Tibial nerve (tissue), 4 donors: ENCODE data around the gene LANCL3.

Experiments
- EP300 ChIP-seq, 2 donors: sonication (generic); formaldehyde crosslinking; IDR thresholded peaks; one replicate each; pipeline ENCODE4 v1.6.1; 2017; ENCODE audit warnings: antibody characterized with exemption in 2 of 2, mild to moderate bottlenecking in 1 of 2
- POLR2A ChIP-seq, 2 donors: fragments of 450-650 bp; IDR thresholded peaks; one replicate each; pipeline ENCODE4 v1.6.1; 2017; ENCODE audit warnings: antibody characterized with exemption in 2 of 2, mild to moderate bottlenecking in 2 of 2, moderate library complexity in 2 of 2
- TF ChIP-seq, protein P1 (sequence below), 5 experiments: fragments of 200-600 bp in 3 of 5; fragments of 450-650 bp in 2 of 5; sonication (generic) in 3 of 5; IDR thresholded peaks; one replicate each; pipeline ENCODE4 v1.5.1; 2016 to 2019; ENCODE audit warnings: antibody characterized with exemption in 5 of 5, mild to moderate bottlenecking in 3 of 5, moderate library complexity in 2 of 5

- TF ChIP-seq, protein P1, sequence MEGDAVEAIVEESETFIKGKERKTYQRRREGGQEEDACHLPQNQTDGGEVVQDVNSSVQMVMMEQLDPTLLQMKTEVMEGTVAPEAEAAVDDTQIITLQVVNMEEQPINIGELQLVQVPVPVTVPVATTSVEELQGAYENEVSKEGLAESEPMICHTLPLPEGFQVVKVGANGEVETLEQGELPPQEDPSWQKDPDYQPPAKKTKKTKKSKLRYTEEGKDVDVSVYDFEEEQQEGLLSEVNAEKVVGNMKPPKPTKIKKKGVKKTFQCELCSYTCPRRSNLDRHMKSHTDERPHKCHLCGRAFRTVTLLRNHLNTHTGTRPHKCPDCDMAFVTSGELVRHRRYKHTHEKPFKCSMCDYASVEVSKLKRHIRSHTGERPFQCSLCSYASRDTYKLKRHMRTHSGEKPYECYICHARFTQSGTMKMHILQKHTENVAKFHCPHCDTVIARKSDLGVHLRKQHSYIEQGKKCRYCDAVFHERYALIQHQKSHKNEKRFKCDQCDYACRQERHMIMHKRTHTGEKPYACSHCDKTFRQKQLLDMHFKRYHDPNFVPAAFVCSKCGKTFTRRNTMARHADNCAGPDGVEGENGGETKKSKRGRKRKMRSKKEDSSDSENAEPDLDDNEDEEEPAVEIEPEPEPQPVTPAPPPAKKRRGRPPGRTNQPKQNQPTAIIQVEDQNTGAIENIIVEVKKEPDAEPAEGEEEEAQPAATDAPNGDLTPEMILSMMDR (IDR thresholded peaks at IDR 0.05), result no peak
- TF ChIP-seq EP300 (IDR thresholded peaks at IDR 0.05) (no peak), POLR2A (IDR thresholded peaks at IDR 0.05) (no peak)
These were observed 56.1 kb downstream of the LANCL3 start for GRCh38 chrX:37627602-37628001.
